GM21390 (cell line): ENCODE measurements around the gene F11R.
"Not testable (repeated sequence)": the region's sequence is repeated elsewhere in the genome, so short reads cannot be mapped to it uniquely, and the experiment has no call there.

ENCODE experiments used
- ATAC-seq: cut with Tn5 transposase; IDR thresholded peaks from one replicate; pipeline ENCODE4 v1.9.1; 2021; ENCODE audit not compliant: unreplicated experiment

Gene F11R

GRCh38 chr1:161044908-161045735 is 24.2 kb upstream of the F11R start:
- peak; percentile 41 for ATAC-seq

DNA sequence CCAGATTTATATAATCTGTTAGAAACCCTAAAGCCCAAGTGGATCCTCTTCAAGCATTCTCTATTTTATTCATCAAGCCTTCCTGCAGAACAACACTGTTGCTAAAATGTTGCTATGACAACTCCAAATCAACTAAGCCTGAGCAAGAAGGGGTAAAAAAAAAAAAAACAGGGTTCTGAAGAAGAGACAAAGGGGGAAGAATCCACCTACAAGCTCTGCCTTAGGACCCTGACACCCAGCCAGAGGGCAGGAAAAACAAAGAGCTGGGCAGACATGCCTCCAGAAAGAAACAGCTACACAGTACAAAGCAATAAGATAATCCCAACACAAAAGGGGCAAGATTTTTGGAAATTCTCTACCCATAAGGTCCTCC is 23.6 kb upstream of the F11R start:
- no peak for ATAC-seq

- no peak for ATAC-seq
Measured at GRCh38 chr1:161039546-161039945, 18.6 kb upstream of the F11R start.

- no peak for ATAC-seq
Measured at GRCh38 chr1:161039154-161039545, 18.2 kb upstream of the F11R start.

DNA sequence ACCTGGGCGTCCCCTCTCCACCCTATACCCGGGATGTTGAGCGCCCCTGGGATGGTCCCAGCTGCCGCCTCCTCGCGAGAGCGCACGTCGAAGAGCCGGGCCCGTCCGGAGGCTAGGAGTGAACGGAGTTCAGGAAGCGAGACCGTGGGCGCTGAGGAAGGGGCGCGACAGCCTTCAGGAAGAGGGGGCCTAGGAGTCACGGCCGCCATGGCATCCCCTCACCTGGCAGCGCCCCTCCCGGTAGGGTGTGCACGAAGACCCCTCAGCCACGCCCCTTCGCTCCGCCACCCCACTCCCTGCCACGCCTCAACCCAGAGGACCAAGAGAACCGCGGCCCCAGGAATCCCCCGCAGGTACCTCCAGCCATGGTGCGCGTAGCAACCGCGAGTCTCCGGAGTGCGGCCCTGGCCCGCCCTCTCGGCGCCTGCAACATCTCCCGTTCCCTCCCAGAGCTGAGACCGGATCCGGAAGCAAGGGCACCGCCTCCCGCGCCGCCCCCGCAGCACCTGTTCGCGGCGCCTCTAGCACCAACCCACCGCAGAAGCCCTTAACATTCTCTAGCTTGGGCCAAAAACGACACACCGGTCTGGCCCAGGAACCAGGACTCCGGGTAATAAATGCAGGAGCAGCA is 17.7 kb upstream of the F11R start, which contains the start of gene TSTD1:
Gene TSTD1 (minus strand): TSS at position 442 of the 631 bp plus-strand sequence. CDS start 75 bp downstream, at position 367.
- ATAC-seq: peak; percentile 83

DNA sequence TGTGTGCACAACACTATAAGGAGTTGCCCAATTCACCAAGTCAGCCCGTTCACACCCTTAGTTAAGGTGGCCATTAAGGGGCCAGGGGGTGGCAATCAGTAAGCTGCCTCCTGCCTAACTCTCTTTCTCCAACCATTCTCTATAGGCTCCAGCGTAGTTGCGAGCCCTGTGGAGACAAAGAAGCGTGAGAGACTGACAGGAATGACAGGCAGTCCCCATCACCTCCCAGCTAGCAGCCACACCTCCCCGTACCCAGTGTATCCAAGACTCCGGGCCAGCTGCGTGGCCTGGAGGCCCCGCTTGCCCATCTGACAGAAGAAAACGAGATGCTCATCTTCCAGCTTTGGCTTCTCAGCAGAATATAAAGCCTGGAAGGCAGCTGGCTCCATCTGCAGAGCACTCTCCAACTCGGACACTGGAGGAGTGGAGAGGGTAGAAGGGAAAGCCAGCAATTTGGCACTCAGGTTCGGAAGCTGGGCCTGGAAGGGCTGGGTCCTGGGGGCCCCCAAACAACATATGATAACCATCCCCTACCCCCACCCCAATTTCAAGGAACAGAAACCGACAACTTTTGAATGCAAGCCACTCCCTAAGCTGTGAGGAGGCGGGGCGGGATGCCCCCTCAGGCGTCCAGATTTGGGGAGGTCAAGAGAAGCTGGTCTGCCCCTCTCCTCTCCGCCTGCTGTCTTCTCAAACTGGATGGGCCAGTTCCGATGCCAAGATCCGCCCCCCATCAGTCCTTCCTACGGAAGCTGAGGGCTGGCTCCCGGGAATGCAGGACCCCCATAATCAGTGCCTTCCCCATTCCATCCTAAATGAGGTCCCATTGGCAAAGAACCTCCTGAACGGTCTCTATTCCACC is 16.9 kb upstream of the F11R start:
- no peak for ATAC-seq

GRCh38 chr1:161033751-161034150 is 12.8 kb upstream of the F11R start:
- no peak for ATAC-seq

- ATAC-seq: no peak
Measured at GRCh38 chr1:161032409-161032808, 11.5 kb upstream of the F11R start.

GRCh38 chr1:161031874-161032273 is 10.9 kb upstream of the F11R start:
- no peak for ATAC-seq

DNA sequence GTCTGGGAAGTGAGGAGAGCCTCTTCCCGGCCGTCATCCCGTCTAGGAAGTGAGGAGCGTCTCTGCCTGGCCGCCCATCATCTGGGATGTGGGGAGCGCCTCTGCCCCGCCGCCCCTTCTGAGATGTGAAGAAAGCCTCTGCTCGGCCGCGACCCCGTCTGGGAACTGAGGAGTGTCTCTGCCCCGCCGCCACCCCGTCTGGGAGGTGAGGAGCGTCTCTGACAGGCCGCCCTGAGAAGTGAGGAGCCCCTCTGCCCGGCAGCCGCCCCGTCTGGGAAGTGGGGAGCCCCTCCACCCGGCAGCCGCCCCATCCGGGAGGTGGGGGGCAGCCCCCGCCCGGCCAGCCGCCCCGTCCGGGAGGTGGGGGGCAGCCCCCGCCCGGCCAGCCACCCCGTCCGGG is 8.5 kb upstream of the F11R start:
- not testable (repeated sequence) for ATAC-seq

GRCh38 chr1:161026954-161027353 is 6.0 kb upstream of the F11R start:
- not testable (repeated sequence) for ATAC-seq

DNA sequence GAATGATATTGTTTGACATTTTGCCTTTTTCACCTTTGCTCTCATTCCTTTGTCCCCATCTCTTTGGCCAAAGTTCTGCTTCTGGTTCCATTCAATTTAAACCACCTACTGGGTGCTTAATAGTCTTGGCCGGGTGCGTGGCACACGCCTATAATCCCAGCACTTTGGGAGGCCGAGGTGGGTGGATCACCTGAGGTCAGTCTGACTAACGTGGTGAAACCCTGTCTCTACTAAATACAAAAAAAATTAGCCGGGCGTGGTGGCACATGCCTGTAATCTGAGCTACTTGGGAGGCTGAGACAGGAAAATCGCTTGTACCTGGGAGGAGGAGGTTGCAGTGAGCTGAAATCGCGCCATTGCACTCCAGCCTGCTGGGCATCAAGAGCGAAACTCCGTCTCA is 1.5 kb upstream of the F11R start:
- ATAC-seq: not testable (repeated sequence)

GRCh38 chr1:161021970-161022353 is 1.0 kb upstream of the F11R start:
- no peak for ATAC-seq

DNA sequence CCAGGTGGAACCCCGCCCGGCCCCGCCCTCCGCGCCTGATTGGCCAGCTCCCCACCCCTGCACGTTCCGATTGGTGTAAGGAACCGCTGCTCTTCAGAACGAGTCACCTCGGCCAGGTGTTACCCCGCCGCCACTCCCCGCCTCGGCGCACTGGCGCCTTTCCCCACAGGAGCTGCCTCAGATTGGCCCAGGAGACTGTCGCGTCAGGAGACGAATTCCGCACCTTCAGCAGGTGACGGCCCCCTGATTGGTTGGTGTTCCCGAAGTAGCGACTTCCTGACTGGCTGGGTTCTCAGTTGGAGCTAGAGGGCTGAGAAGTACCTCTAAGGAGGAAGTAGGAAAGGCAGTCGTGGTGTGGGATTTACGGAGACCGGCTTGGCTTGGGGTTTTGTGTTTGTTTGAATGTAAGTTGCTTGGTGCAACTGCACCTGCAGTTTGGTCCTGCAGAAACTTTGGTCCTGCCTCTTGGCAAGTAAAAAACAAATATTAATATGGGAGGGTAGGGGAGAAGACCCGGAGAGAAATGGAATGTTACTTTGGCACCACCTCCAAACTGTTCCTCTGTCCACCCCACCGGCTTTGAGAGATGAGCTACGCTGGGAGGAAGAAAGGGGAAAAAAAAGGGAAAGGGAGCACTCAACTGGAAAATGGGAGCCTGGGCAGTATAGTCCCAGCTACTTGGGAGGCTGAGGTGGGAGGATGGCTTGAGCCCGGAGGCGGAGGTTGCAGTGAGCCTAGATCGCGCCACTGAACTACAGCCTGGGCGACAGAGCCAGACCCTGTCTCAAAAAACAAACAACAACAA is 415 bp upstream of the F11R start:
- ATAC-seq: peak; percentile 92

DNA sequence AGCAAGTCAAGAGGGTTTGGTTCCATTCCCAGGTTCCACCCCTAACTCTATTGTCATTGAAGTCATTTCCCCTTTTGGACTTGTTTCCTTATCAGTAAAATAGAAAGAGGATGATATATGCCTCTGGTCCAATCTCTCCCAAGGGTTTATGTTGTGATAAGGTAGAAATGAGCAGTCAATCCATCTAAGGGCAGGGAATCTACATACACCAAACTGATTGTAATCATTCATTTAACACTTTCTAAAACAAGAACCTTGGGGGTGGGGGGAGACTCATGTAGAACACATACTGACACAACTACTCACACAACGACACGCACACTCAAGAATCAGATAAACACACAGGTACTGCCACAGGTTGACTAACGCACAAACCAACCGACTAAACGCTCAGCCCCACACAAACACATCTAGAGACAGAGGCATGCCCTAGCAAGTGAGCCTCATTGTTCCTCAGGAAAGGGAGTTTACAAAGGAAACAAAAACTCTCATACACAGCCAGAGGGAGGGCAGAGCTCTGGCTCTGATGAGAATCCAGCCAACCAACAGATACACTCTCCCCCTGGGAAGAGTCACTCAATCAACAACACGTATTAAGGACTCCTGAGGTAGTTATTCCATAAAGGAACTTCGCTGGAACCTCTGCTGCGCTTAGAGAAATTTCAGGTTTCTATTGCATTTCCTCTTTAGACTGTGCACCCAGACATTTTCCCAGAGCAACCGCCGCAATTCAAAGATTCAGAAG is 1.0 kb downstream of the F11R start:
- ATAC-seq: no peak

DNA sequence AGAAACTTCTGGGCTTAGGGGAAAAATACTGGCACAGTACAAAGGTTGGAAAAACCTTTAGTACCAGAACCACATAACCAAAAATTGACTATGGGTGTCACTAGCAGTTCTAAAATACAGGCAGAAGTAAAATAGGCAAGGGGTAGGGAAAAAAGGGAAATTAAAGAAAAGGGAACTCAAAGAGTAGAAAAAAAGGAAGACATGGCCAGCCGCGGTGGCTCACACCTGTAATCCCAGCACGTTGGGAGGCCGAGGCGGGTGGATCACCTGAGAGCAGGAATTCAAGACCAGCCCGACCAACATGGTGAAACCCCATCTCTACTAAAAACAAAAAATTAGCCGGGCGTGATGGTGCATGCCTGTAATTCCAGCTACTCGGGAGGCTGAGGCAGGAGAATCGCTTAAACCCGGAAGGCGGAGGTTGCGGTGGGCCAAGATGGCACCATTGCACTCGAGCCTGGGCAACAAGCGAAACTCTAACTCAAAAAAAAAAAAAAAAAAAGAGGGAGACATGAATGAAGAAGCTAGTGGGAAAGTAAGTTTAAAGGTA is 1.8 kb downstream of the F11R start:
- ATAC-seq: not testable (repeated sequence)

GRCh38 chr1:161018631-161018930 is 2.4 kb downstream of the F11R start:
- ATAC-seq: no peak

DNA sequence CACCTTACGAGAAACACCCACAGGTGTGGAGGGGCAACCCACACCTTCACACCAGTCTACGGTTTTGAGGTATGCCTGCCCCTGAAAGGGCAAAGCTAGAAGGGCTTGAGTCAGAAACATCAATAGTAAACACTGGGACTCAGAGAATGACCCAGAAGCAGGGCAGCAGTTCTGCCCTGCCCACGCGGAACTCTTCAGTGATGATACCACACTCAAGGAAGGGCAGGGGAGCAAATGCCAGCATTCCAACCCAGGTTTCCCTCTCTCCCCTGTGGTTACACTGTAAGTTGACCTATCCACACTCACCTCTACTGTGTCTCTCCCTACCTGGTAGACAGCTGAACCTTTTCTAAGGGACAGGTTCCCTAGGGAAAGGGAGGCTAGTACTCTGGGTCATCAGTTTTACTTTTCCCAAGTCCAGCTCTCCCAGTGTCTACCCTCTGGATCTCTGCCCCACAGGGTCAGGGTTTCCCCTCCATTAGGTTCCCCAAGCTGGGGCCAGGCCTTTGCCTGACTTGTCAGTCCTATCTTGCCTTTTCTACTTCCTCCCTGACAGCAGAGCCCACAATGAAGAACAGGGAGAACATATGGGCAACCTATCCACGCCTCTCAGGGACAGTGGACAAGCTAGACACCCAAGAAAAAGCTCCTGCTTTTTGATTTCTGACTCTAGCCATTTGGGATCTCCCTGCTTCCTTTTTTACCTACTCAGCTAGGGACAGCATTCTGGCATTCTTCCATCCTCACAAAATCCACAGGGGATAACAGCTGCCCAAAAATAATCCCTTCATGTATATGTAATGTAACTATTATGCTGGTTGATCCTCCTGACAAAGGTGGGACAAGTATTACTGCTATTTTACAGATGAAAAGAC is 3.0 kb downstream of the F11R start:
- ATAC-seq: no peak

DNA sequence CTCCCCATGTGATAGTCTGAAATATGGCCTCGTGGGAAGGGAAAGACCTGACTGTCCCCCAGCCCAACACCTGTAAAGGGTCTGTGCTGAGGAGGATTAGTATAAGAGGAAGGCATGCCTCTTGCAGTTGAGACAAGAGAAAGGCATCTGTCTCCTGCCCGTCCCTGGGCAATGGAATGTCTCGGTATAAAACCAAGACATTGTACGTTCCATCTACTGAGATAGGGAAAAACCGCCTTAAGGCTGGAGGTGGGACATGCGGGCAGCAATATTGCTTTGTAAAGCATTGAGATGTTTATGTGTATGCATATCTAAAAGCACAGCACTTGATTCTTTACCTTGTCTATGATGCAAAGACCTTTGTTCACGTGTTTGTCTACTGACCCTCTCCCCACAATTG is 3.8 kb downstream of the F11R start:
- not testable (repeated sequence) for ATAC-seq
